Caco-2 (cell line): Measurements from ENCODE around the gene ATG16L2. TPM values are rescaled to one million over a fixed set of nuclear protein-coding genes. Genes with fewer than 3 reads are reported as not detected.

Source experiments
- Bru-seq: library from RNA; stranded (reverse); fragments of 400-500 nt; gene quantifications from one replicate; lab custom pipeline; 2021; lab: Mats Ljungman, UMichigan
- BruChase-seq, 2 experiments: library from RNA; stranded (reverse); fragments of 400-500 nt; gene quantifications; one replicate each; lab custom pipeline; 2021; lab: Mats Ljungman, UMichigan
- BruUV-seq: library from RNA; stranded (reverse); fragments of 400-500 nt; replicated peaks from 2 replicates; lab custom pipeline; 2021; lab: Mats Ljungman, UMichigan
- CTCF ChIA-PET: fragments of 300-600 bp; sonication (Branson Sonifier 250); formaldehyde crosslinking; loops from one replicate; lab custom pipeline; 2022; ENCODE audit warnings: antibody characterized with exemption; lab: Charles Lee
- POLR2A ChIA-PET: fragments of 300-600 bp; sonication (Branson Sonifier 250); formaldehyde crosslinking; loops from one replicate; lab custom pipeline; 2022; ENCODE audit warnings: antibody characterized with exemption; lab: Charles Lee
- DNase-seq, 2 experiments: peaks; one replicate each; pipeline versions ENCODE4 v3.0.0 to v3.0.0-alpha.2; 2020 to 2022
- H3K27me3 ChIP-seq: replicated peaks from 2 replicates; pipeline ENCODE4 v1.6.0; 2011; ENCODE audit warnings: low read length; ENCODE audit not compliant: control insufficient read depth, insufficient read depth
- H3K36me3 ChIP-seq: 2 replicates; pipeline ENCODE4 v1.5.1; 2011; ENCODE audit warnings: low read length; ENCODE audit not compliant: control insufficient read depth, insufficient read depth
- H3K4me1 ChIP-seq: fragments of 250-450 bp; sonication (Bioruptor Pico); 2 replicates; pipeline ENCODE4 v1.5.1; 2020; ENCODE audit warnings: mild to moderate bottlenecking
- H3K4me3 ChIP-seq: 2 replicates; pipeline ENCODE4 v1.5.1; 2011; ENCODE audit warnings: low read depth, mild to moderate bottlenecking, control low read depth, low read length
- H3K9me3 ChIP-seq: fragments of 250-450 bp; sonication (Bioruptor Pico); 2 replicates; pipeline ENCODE4 v1.5.1; 2020; ENCODE audit warnings: mild to moderate bottlenecking, moderate library complexity
- H3K27ac Mint-ChIP-seq: one replicate; pipeline ENCODE4 v1.8.0; 2022; ENCODE audit warnings: mixed read lengths; ENCODE audit not compliant: unreplicated experiment
- H3K27me3 Mint-ChIP-seq: one replicate; pipeline ENCODE4 v1.8.0; 2022; ENCODE audit warnings: mixed read lengths; ENCODE audit not compliant: insufficient read depth, unreplicated experiment
- H3K36me3 Mint-ChIP-seq: one replicate; pipeline ENCODE4 v1.8.0; 2022; ENCODE audit warnings: mild to moderate bottlenecking, mixed read lengths; ENCODE audit not compliant: insufficient read depth, unreplicated experiment
- H3K4me1 Mint-ChIP-seq: one replicate; pipeline ENCODE4 v1.8.0; 2022; ENCODE audit warnings: low read depth, mixed read lengths; ENCODE audit not compliant: unreplicated experiment
- H3K4me3 Mint-ChIP-seq: one replicate; pipeline ENCODE4 v1.8.0; 2022; ENCODE audit warnings: mild to moderate bottlenecking, moderate library complexity, mixed read lengths; ENCODE audit not compliant: unreplicated experiment
- H3K9me3 Mint-ChIP-seq: one replicate; pipeline ENCODE4 v1.8.0; 2022; ENCODE audit warnings: mixed read lengths; ENCODE audit not compliant: unreplicated experiment
- intact Hi-C: fragments of 100-400 bp; cut with micrococcal nuclease; formaldehyde crosslinking; loops from one replicate; pipeline ENCODE4 v1.10.0; 2022; ENCODE audit not compliant: unreplicated experiment
- long read RNA-seq: library from polyadenylated mRNA; stranded (forward); transcript quantifications from one replicate; pipeline ENCODE4 v2.0.0, GENCODE V29; 2022
- total RNA-seq: library from RNA; stranded (reverse); gene quantifications from 2 replicates; pipeline ENCODE4 v1.2.3, GENCODE V29; 2022
- TF ChIP-seq, protein P1 (sequence below), 2 experiments: fragments of 200-600 bp in 1 of 2; IDR thresholded peaks; 1 replicate in 1 of 2; 2 replicates in 1 of 2; pipeline versions ENCODE4 v1.5.1 to v1.8.0; 2011 to 2022; ENCODE audit warnings: antibody characterized with exemption in 1 of 2, control low read depth in 1 of 2, inconsistent platforms in 1 of 2, low read depth in 1 of 2, low read length in 1 of 2, mild to moderate bottlenecking in 1 of 2, moderate library complexity in 1 of 2; ENCODE audit not compliant: insufficient read depth in 1 of 2, severe bottlenecking in 1 of 2, unreplicated experiment in 1 of 2

The ATG16L2 gene, protein sequence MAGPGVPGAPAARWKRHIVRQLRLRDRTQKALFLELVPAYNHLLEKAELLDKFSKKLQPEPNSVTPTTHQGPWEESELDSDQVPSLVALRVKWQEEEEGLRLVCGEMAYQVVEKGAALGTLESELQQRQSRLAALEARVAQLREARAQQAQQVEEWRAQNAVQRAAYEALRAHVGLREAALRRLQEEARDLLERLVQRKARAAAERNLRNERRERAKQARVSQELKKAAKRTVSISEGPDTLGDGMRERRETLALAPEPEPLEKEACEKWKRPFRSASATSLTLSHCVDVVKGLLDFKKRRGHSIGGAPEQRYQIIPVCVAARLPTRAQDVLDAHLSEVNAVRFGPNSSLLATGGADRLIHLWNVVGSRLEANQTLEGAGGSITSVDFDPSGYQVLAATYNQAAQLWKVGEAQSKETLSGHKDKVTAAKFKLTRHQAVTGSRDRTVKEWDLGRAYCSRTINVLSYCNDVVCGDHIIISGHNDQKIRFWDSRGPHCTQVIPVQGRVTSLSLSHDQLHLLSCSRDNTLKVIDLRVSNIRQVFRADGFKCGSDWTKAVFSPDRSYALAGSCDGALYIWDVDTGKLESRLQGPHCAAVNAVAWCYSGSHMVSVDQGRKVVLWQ
- total RNA-seq, result 19.3 and 25.0 TPM in 2 replicates
- Bru-seq, nascent RNA, result percentile 57 among the genes with signal in this experiment
- BruChase-seq, experiment 1, labeled RNA remaining after a 2-hour chase, result percentile 56 among the genes with signal in this experiment
- percentile 56 among the genes with signal in this experiment for BruChase-seq, experiment 2, labeled RNA remaining after a 6-hour chase
- long read RNA-seq, partial matches to known transcripts, result 4 of 29 reads
- long read RNA-seq, other reads (novel, unspliced or antisense), result 22 of 29 reads

GRCh38 chr11:72814286-72815109 lies at the start of gene ATG16L2:
Gene ATG16L2, plus strand, starts transcription at chr11:72814411. Its CDS starts 35 bp downstream, at chr11:72814446.
- peak within 1 kb of the TSS; percentile 98 for H3K4me3 Mint-ChIP-seq
- peaks cover 44% of the 10 kb centered on the region for H3K36me3 Mint-ChIP-seq
- CTCF ChIA-PET, result interaction anchor here (2.3 kb wide), 1 partner anchor 8 kb away, joined by 10 read pairs; no protein-coding TSS in a partner anchor
- TF ChIP-seq, protein P1, sequence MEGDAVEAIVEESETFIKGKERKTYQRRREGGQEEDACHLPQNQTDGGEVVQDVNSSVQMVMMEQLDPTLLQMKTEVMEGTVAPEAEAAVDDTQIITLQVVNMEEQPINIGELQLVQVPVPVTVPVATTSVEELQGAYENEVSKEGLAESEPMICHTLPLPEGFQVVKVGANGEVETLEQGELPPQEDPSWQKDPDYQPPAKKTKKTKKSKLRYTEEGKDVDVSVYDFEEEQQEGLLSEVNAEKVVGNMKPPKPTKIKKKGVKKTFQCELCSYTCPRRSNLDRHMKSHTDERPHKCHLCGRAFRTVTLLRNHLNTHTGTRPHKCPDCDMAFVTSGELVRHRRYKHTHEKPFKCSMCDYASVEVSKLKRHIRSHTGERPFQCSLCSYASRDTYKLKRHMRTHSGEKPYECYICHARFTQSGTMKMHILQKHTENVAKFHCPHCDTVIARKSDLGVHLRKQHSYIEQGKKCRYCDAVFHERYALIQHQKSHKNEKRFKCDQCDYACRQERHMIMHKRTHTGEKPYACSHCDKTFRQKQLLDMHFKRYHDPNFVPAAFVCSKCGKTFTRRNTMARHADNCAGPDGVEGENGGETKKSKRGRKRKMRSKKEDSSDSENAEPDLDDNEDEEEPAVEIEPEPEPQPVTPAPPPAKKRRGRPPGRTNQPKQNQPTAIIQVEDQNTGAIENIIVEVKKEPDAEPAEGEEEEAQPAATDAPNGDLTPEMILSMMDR (IDR thresholded peaks at IDR 0.05; ENCODE audit: insufficient read depth in 1 of 2, low read depth in 1 of 2, low read length in 1 of 2, severe bottlenecking in 1 of 2, unreplicated experiment in 1 of 2), result peak; percentile 19 to 41
- no peaks in the 10 kb centered on the region for H3K9me3 Mint-ChIP-seq
- TSS peak; percentile 46 for BruUV-seq
- H3K27ac Mint-ChIP-seq, result peak within 1 kb of the TSS; percentile 97
- Histone ChIP-seq H3K27me3 (no peaks in the 10 kb centered on the region), H3K4me3 (peak within 1 kb of the TSS; percentile 88), H3K9me3 (no peaks in the 10 kb centered on the region), H3K36me3 (no peaks in the 10 kb centered on the region; the same call in none of the 2 replicates), H3K4me1 (no peaks in the 10 kb centered on the region; the same call in 1 of the 2 replicates)
- H3K27me3 Mint-ChIP-seq, result no peaks in the 10 kb centered on the region
- peaks cover 29% of the 10 kb centered on the region for H3K4me1 Mint-ChIP-seq
- DNase-seq, result peak; percentile 91 to 98
- intact Hi-C loops, result loop anchor here (1.0 to 5.0 kb wide), 2 partner anchors 8 to 37 kb away; no protein-coding TSS in a partner anchor
- POLR2A ChIA-PET, result no interaction called here

GRCh38 chr11:72764503-72764902 lies 49.7 kb upstream of the ATG16L2 start:
- ChIA-PET CTCF (interaction anchor here (1.1 kb wide), 1 partner anchor 30 kb away, joined by 5 read pairs; the partner anchor contains the start of gene STARD10), POLR2A (no interaction called here)
- H3K4me3 ChIP-seq, result no peak overlapping the region
- DNase-seq, result peak; percentile 74 to 78
- Mint-ChIP-seq H3K27me3 (no peaks in the 10 kb centered on the region), H3K4me3 (no peak overlapping the region), H3K27ac (no peak overlapping the region), H3K4me1 (peaks cover 38% of the 10 kb centered on the region), H3K36me3 (peaks cover 87% of the 10 kb centered on the region), H3K9me3 (no peaks in the 10 kb centered on the region)
- BruUV-seq, result no TSS peak
- H3K4me1 ChIP-seq, result peaks cover 32% of the 10 kb centered on the region
- TF ChIP-seq, protein P1 (IDR thresholded peaks at IDR 0.05; ENCODE audit: insufficient read depth in 1 of 2, low read depth in 1 of 2, low read length in 1 of 2, severe bottlenecking in 1 of 2, unreplicated experiment in 1 of 2), result peak; percentile 59 to 80
- peaks cover 3% of the 10 kb centered on the region for H3K36me3 ChIP-seq
- no peaks in the 10 kb centered on the region for H3K27me3 ChIP-seq
- intact Hi-C loops, result loop anchor here (1.0 kb wide), 2 partner anchors 29 to 49 kb away; no protein-coding TSS in a partner anchor
- H3K9me3 ChIP-seq, result no peaks in the 10 kb centered on the region
